Loucy (cell line): Measurements from ENCODE around the gene LRSAM1.
A peak's percentile ranks its signal among the peaks of the same experiment; 100 is the strongest.

Experiments
- H2AFZ ChIP-seq: fragments of 200-600 bp; sonication (generic); 2 replicates; pipeline ENCODE4 v1.6.0; 2016; ENCODE audit warnings: antibody characterized with exemption, mild to moderate bottlenecking, low read length, moderate library complexity
- H3F3A ChIP-seq: fragments of 200-600 bp; 2 replicates; pipeline ENCODE4 v1.6.0; 2016; ENCODE audit warnings: antibody characterized with exemption, low read depth, mild to moderate bottlenecking
- H3K27me3 ChIP-seq: fragments of 200-600 bp; sonication (generic); 2 replicates; pipeline ENCODE4 v1.6.1; 2014; ENCODE audit warnings: low read length, mild to moderate bottlenecking; ENCODE audit not compliant: insufficient read depth, poor library complexity, severe bottlenecking
- H3K36me3 ChIP-seq: fragments of 200-600 bp; sonication (generic); 2 replicates; pipeline ENCODE4 v1.6.1; 2016; ENCODE audit warnings: low read length; ENCODE audit not compliant: insufficient read depth
- H3K4me1 ChIP-seq: fragments of 200-600 bp; sonication (generic); 2 replicates; pipeline ENCODE4 v1.5.1; 2014; ENCODE audit warnings: low read length, mild to moderate bottlenecking; ENCODE audit not compliant: insufficient read depth, poor library complexity, severe bottlenecking
- H3K4me2 ChIP-seq: fragments of 200-600 bp; sonication (generic); 2 replicates; pipeline ENCODE4 v1.6.0; 2014; ENCODE audit warnings: antibody characterized with exemption, low read length, low read depth, mild to moderate bottlenecking; ENCODE audit not compliant: poor library complexity, severe bottlenecking
- H3K4me3 ChIP-seq: fragments of 200-600 bp; sonication (generic); 2 replicates; pipeline ENCODE4 v1.5.1; 2014; ENCODE audit warnings: low read length, mild to moderate bottlenecking, mixed read lengths; ENCODE audit not compliant: poor library complexity, severe bottlenecking
- H3K79me2 ChIP-seq: fragments of 200-600 bp; sonication (generic); 2 replicates; pipeline ENCODE4 v1.6.1; 2014; ENCODE audit warnings: low read length; ENCODE audit not compliant: insufficient read depth
- H3K9ac ChIP-seq: fragments of 200-600 bp; sonication (generic); 2 replicates; pipeline ENCODE4 v1.6.0; 2014; ENCODE audit warnings: mild to moderate bottlenecking, low read depth, low read length, moderate library complexity; ENCODE audit not compliant: poor library complexity, severe bottlenecking
- H3K9me2 ChIP-seq: fragments of 200-600 bp; sonication (generic); replicated peaks from 2 replicates; pipeline ENCODE4 v1.6.1; 2016; ENCODE audit warnings: low read depth, low read length, mixed read lengths
- H3K9me3 ChIP-seq: fragments of 200-600 bp; sonication (generic); 2 replicates; pipeline ENCODE4 v1.6.1; 2014; ENCODE audit warnings: mild to moderate bottlenecking, antibody characterized with exemption, low read length, low read depth; ENCODE audit not compliant: insufficient read depth
- H4K20me1 ChIP-seq: fragments of 200-600 bp; sonication (generic); 2 replicates; pipeline ENCODE4 v1.6.0; 2014; ENCODE audit warnings: antibody characterized with exemption, low read length, mild to moderate bottlenecking; ENCODE audit not compliant: insufficient read depth, poor library complexity, severe bottlenecking
- CTCF ChIP-seq: fragments of 200-600 bp; sonication (generic); conservative IDR thresholded peaks from 2 replicates; pipeline ENCODE4 v1.5.1; 2014; ENCODE audit warnings: mild to moderate bottlenecking, antibody characterized with exemption, low read length
- EZH2phosphoT487 ChIP-seq: fragments of 200-600 bp; IDR thresholded peaks from 2 replicates; pipeline ENCODE4 v1.6.1; 2018; ENCODE audit warnings: antibody characterized with exemption, mild to moderate bottlenecking, moderate library complexity, borderline replicate concordance

The LRSAM1 gene

DNA sequence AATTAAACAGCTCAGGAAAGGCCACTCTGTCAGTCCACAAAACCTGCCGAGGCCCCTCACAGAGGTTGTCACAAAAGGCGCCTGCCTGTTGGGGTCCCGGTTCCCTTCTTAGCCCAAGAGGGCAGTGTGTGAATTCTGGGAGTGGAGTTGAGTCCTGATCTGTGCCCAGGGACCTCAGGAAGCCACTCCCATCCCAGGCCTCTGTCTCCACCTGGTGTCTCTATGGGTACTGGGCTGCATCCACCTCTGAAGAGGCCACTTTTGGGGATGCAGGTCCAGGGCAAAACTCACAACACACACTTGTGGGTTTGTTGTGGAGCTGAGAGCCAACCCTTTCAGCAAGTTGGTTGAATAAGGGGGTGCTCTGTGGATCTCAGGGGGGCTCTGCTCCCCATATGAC, 86.5 kb downstream of the LRSAM1 start:
- H3K4me2 ChIP-seq = no peak overlapping the region
- 0 out of 2 replicates have a peak, but pooled peaks have one; percentile 14 for TF ChIP-seq CTCF
- TF ChIP-seq EZH2phosphoT487 = no peak
- H3K4me1 ChIP-seq = no peaks in the 10 kb centered on the region
- no peak overlapping the region for H2AFZ ChIP-seq
- no peaks in the 10 kb centered on the region for H3K36me3 ChIP-seq
- H3K9ac ChIP-seq = no peak overlapping the region
- H3K9me2 ChIP-seq = no peaks in the 10 kb centered on the region
- H3K79me2 ChIP-seq = peaks cover 25% of the 10 kb centered on the region; the same call in 1 of the 2 replicates
- H4K20me1 ChIP-seq = no peaks in the 10 kb centered on the region
- no peaks in the 10 kb centered on the region for H3F3A ChIP-seq
- H3K9me3 ChIP-seq = no peaks in the 10 kb centered on the region
- no peaks in the 10 kb centered on the region for H3K27me3 ChIP-seq
- H3K4me3 ChIP-seq = no peak overlapping the region

DNA sequence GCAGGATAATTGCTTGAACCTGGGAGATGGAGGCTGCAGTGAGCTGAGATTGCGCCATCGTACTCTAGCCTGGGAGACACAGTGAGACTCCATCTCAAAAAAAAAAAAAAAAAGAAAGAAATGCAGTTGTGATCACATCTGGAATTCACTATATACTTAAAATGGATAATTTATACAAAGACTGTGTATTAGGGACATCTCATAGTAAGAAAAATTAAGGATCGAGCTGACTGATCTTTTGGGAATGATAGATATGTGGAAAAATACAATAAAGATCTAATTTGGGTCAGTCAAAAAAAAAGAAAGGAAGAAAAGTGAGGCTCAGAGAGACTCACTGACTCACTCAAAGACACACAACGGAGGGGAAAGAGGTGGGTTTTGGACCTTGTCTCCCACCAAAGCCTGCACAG, 87.5 kb downstream of the LRSAM1 start:
- Histone ChIP-seq H3K4me3 (no peak overlapping the region), H3K27me3 (no peaks in the 10 kb centered on the region), H4K20me1 (no peaks in the 10 kb centered on the region), H3K9ac (no peak overlapping the region), H2AFZ (no peak overlapping the region), H3K4me2 (no peak overlapping the region), H3K9me2 (no peaks in the 10 kb centered on the region), H3K4me1 (no peaks in the 10 kb centered on the region), H3K36me3 (no peaks in the 10 kb centered on the region), H3F3A (no peaks in the 10 kb centered on the region), H3K79me2 (peaks cover 25% of the 10 kb centered on the region; the same call in 1 of the 2 replicates), H3K9me3 (no peaks in the 10 kb centered on the region)
- TF ChIP-seq EZH2phosphoT487 = no peak
- TF ChIP-seq CTCF = no peak

- Histone ChIP-seq H3K36me3 (no peaks in the 10 kb centered on the region), H3K4me3 (no peak overlapping the region), H3K4me1 (no peaks in the 10 kb centered on the region), H4K20me1 (no peaks in the 10 kb centered on the region), H3K9ac (no peak overlapping the region), H3K79me2 (peaks cover 25% of the 10 kb centered on the region; the same call in 1 of the 2 replicates), H2AFZ (no peak overlapping the region), H3K9me3 (no peaks in the 10 kb centered on the region), H3K27me3 (no peaks in the 10 kb centered on the region), H3K9me2 (no peaks in the 10 kb centered on the region), H3K4me2 (no peak overlapping the region), H3F3A (no peaks in the 10 kb centered on the region)
- no peak for TF ChIP-seq CTCF
- no peak for TF ChIP-seq EZH2phosphoT487
These were observed 88.1 kb downstream of the LRSAM1 start for GRCh38 chr9:127539259-127539981.
